HepG2 (cell line): ENCODE data around the gene IFI30. TPM values are rescaled to one million over a fixed set of nuclear protein-coding genes. Genes with fewer than 3 reads are reported as not detected.
A peak's percentile ranks its signal among the peaks of the same experiment; 100 is the strongest.

ENCODE experiments used
- ARHGAP35 ChIP-seq: sonication (generic); formaldehyde crosslinking; IDR thresholded peaks from 2 replicates; pipeline ENCODE4 v1.9.0; 2022; ENCODE audit warnings: mild to moderate bottlenecking, inconsistent platforms, moderate library complexity, missing genetic modification reagents, borderline replicate concordance
- CBX1 ChIP-seq: IDR thresholded peaks from one replicate; pipeline ENCODE4 v1.6.1; 2016; ENCODE audit warnings: antibody characterized with exemption, low read depth
- CREB1 ChIP-seq, 2 experiments: fragments of 450-650 bp in 1 of 2; IDR thresholded peaks; 2 replicates each; pipeline ENCODE4 v1.6.1; 2016 to 2017; ENCODE audit warnings: control low read depth in 1 of 2, mild to moderate bottlenecking in 1 of 2, missing compliant biosample characterization in 1 of 2, missing genetic modification characterization in 1 of 2
- CSRNP2 ChIP-seq: sonication (generic); formaldehyde crosslinking; conservative IDR thresholded peaks from 2 replicates; pipeline ENCODE4 v1.8.0; 2022; ENCODE audit warnings: low read depth, missing genetic modification reagents
- GFI1 ChIP-seq: sonication (generic); formaldehyde crosslinking; IDR thresholded peaks from 2 replicates; pipeline ENCODE4 v1.5.0; 2020; ENCODE audit warnings: missing genetic modification reagents, mild to moderate bottlenecking, borderline replicate concordance
- KLF6 ChIP-seq: IDR thresholded peaks from 2 replicates; pipeline ENCODE4 v1.8.0; 2016; ENCODE audit warnings: missing biosample characterization, missing genetic modification reagents
- PHF21A ChIP-seq: sonication (generic); formaldehyde crosslinking; IDR thresholded peaks from 2 replicates; pipeline ENCODE4 v1.5.0; 2020; ENCODE audit warnings: mild to moderate bottlenecking, missing genetic modification reagents
- SOX5 ChIP-seq: IDR thresholded peaks from 2 replicates; pipeline ENCODE4 v1.6.1; 2016; ENCODE audit warnings: borderline replicate concordance
- SSRP1 ChIP-seq: IDR thresholded peaks from 2 replicates; pipeline ENCODE4 v1.6.1; 2016; ENCODE audit warnings: control low read depth
- TBL1XR1 ChIP-seq: fragments of 150-350 bp; IDR thresholded peaks from 2 replicates; pipeline ENCODE4 v1.6.1; 2014; ENCODE audit warnings: borderline replicate concordance, low read length; ENCODE audit not compliant: partially characterized antibody
- TCF12 ChIP-seq, 2 experiments: fragments of 450-650 bp in 1 of 2; sonication (generic) in 1 of 2; formaldehyde crosslinking in 1 of 2; IDR thresholded peaks; 2 replicates each; pipeline versions ENCODE4 v1.6.1 to v1.8.0; 2017 to 2022; ENCODE audit warnings: antibody characterized with exemption in 1 of 2, mild to moderate bottlenecking in 1 of 2, missing genetic modification reagents in 1 of 2, moderate library complexity in 1 of 2
- XRCC5 ChIP-seq: fragments of 200-400 bp; formaldehyde crosslinking; optimal IDR thresholded peaks from 2 replicates; pipeline ENCODE3; 2017; ENCODE audit warnings: mild to moderate bottlenecking, low read length
- YEATS2 ChIP-seq: sonication (generic); formaldehyde crosslinking; IDR thresholded peaks from 2 replicates; pipeline ENCODE4 v1.4.0; 2020; ENCODE audit warnings: missing genetic modification reagents, borderline replicate concordance
- ZBTB10 ChIP-seq: sonication (generic); formaldehyde crosslinking; IDR thresholded peaks from 2 replicates; pipeline ENCODE4 v1.4.0; 2020; ENCODE audit warnings: missing genetic modification reagents, borderline replicate concordance
- ZFP91 ChIP-seq: sonication (generic); formaldehyde crosslinking; IDR thresholded peaks from 2 replicates; pipeline ENCODE4 v1.9.0; 2022; ENCODE audit warnings: missing genetic modification reagents, mild to moderate bottlenecking, borderline replicate concordance
- ZFX ChIP-seq: sonication (generic); formaldehyde crosslinking; IDR thresholded peaks from 2 replicates; pipeline ENCODE4 v1.4.0; 2020; ENCODE audit warnings: mild to moderate bottlenecking, low read depth, missing genetic modification reagents, moderate library complexity
- ZMAT5 ChIP-seq: sonication (generic); formaldehyde crosslinking; IDR thresholded peaks from 2 replicates; pipeline ENCODE4 v1.5.0; 2020; ENCODE audit warnings: mild to moderate bottlenecking, low read depth, missing genetic modification reagents, borderline replicate concordance
- ZNF235 ChIP-seq: sonication (generic); formaldehyde crosslinking; IDR thresholded peaks from 2 replicates; pipeline ENCODE4 v1.8.1; 2023; ENCODE audit warnings: mild to moderate bottlenecking, missing genetic modification reagents, borderline replicate concordance
- ZNF430 ChIP-seq: sonication (generic); formaldehyde crosslinking; IDR thresholded peaks from 2 replicates; pipeline ENCODE4 v1.9.0; 2021; ENCODE audit warnings: mild to moderate bottlenecking, missing genetic modification reagents
- ZNF878 ChIP-seq: sonication (generic); formaldehyde crosslinking; IDR thresholded peaks from 2 replicates; pipeline ENCODE4 v1.8.1; 2023; ENCODE audit warnings: mild to moderate bottlenecking, missing genetic modification reagents, moderate library complexity
- ZNF891 ChIP-seq: sonication (generic); formaldehyde crosslinking; IDR thresholded peaks from 2 replicates; pipeline ENCODE4 v1.5.0; 2020; ENCODE audit warnings: mild to moderate bottlenecking, missing genetic modification reagents
- ZZZ3 ChIP-seq: sonication (generic); formaldehyde crosslinking; IDR thresholded peaks from 2 replicates; pipeline ENCODE4 v1.4.0; 2020; ENCODE audit warnings: missing genetic modification reagents, mild to moderate bottlenecking, borderline replicate concordance
- polyA plus RNA-seq, 8 experiments: library from polyadenylated mRNA; depleted of rRNA in 3 of 8; stranded (reverse) in 7 of 8; unstranded in 1 of 8; fragments of >200 nt; fragmentation: Illumina TruSeq in 4 of 8; extraction: Trizol in 4 of 8; gene quantifications; 2 replicates each; pipeline versions ENCODE4 v1.2.1 to v1.2.3, GENCODE V29; 2011 to 2016; ENCODE audit warnings: low read depth in 4 of 8, missing spikeins in 1 of 8, mixed read lengths in 1 of 8; ENCODE audit not compliant: insufficient read depth in 1 of 8
- total RNA-seq, 5 experiments: library from RNA; depleted of rRNA; stranded (reverse); fragments of >200 nt; fragmentation: Illumina TruSeq; extraction: Trizol; gene quantifications; 2 replicates each; pipeline ENCODE4 v1.2.3, GENCODE V29; 2016; ENCODE audit warnings: low read depth in 1 of 5

IFI30 gene
- total and polyA plus RNA-seq, 2 of the 13 experiments (the other 11 are each of a cell fraction or from before 2014, with no cell fraction given) = 25.0 to 79.4 TPM

- no peak for TF ChIP-seq CSRNP2
- no peak for TF ChIP-seq KLF6 (CRISPR knock-in tag)
- 0 out of 2 replicates have a peak, but pooled peaks have one; percentile 28 for TF ChIP-seq ZNF235
- TF ChIP-seq PHF21A = peak; percentile 60; the same call in 1 of the 2 replicates
- peak; percentile 11 for TF ChIP-seq TBL1XR1
- TF ChIP-seq ARHGAP35 (CRISPR knock-in tag) = no peak
- TF ChIP-seq ZMAT5 = no peak
- no peak for TF ChIP-seq GFI1 (CRISPR knock-in tag)
- peak; percentile 8; the same call in 1 of the 2 replicates for TF ChIP-seq ZFX (CRISPR knock-in tag)
- TF ChIP-seq ZNF430 (CRISPR knock-in tag) = 0 out of 2 replicates have a peak, but pooled peaks have one; percentile 38
- TF ChIP-seq YEATS2 (CRISPR knock-in tag) = peak; percentile 86; the same call in 1 of the 2 replicates
- no peak for TF ChIP-seq ZNF878 (CRISPR knock-in tag)
- TF ChIP-seq TCF12 (IDR thresholded peaks at IDR 0.05) = no peak
- 0 out of 2 replicates have a peak, but pooled peaks have one; percentile 31 for TF ChIP-seq TCF12 (CRISPR knock-in tag; IDR thresholded peaks at IDR 0.05)
- TF ChIP-seq ZBTB10 (CRISPR knock-in tag) = peak; percentile 82; the same call in 1 of the 2 replicates
- TF ChIP-seq CREB1 (IDR thresholded peaks at IDR 0.05) = peak; percentile 71
- TF ChIP-seq CREB1 (CRISPR knock-in tag; IDR thresholded peaks at IDR 0.05) = no peak
- TF ChIP-seq XRCC5 = no peak
- TF ChIP-seq SOX5 = no peak
- TF ChIP-seq ZFP91 (CRISPR knock-in tag) = no peak
- TF ChIP-seq CBX1 = peak; percentile 42
- no peak for TF ChIP-seq SSRP1 (CRISPR knock-in tag)
- peak; percentile 87; the same call in 1 of the 2 replicates for TF ChIP-seq ZZZ3
- peak; percentile 46 for TF ChIP-seq ZNF891 (CRISPR knock-in tag)
Measured at GRCh38 chr19:18224525-18225354, 51.1 kb downstream of the IFI30 start (continued).
